Heart left ventricle (tissue), 13 donors: Measurements from ENCODE around the gene ATL1.

ENCODE experiments used
- CTCF ChIP-seq, 12 donors: fragments of 200-600 bp; sonication (generic) in 4 of 12; IDR thresholded peaks; one replicate each; pipeline versions ENCODE4 v1.5.0 to v1.8.0; 2018 to 2022; ENCODE audit warnings: antibody characterized with exemption in 12 of 12, mild to moderate bottlenecking in 5 of 12
- POLR2A ChIP-seq, 2 donors: fragments of 450-650 bp; IDR thresholded peaks; one replicate each; pipeline ENCODE4 v1.6.1; 2017; ENCODE audit warnings: antibody characterized with exemption in 2 of 2, mild to moderate bottlenecking in 2 of 2, moderate library complexity in 2 of 2
- donor health status: ischemic (EF 13 %, LVEDD 7.1; RV severe dilation, severe dysfunction).
- donor health status: DM: no; HTN: yes; CAD: no.
- donor health status: DM: no; HTN: no; CAD: no.
- donor health status: ischemic (EF 25% LVEDD 6.9; RV normal size, moderate dysfunction).
- donor health status: ischemic (EF 25% LVEDD 5.7; RV mildly dilated, moderate dysfunction).
- donor health status: ischemic (EF 35%, LVEDD 5.7; RV mildly dilated, moderate dysfunction).
- donor health status: nonischemic (EF 11% LVEDD 7.7; RV severe dilation, severe dysfunction).
- donor health status: DM: yes; HTN: yes; CAD: no.
- donor health status: PGD.
- donor health status: ischemic (EF 29% LVEDD 5.4; RV normal size, mild dysfunction).
- donor health status: nonischemic (EF 23%, LVEDD 6.1; RV moderate dilation, normal function).

- TF ChIP-seq CTCF (IDR thresholded peaks at IDR 0.05) (no peak), POLR2A (IDR thresholded peaks at IDR 0.05) (no peak)
Measured at GRCh38 chr14:50577982-50578381, 18.0 kb downstream of the ATL1 start.
